Liver (tissue), 3 donors: ENCODE results near the gene MYH11.

Experiments
- ATF3 ChIP-seq: IDR thresholded peaks from 2 replicates; pipeline ENCODE4 v1.6.1; 2016; ENCODE audit warnings: antibody characterized with exemption
- CTCF ChIP-seq: fragments of 150-350 bp; IDR thresholded peaks from 2 replicates; pipeline ENCODE4 v1.5.1; 2017; ENCODE audit warnings: improper control_type of control experiment, low read depth, low read length; ENCODE audit not compliant: missing input control
- FOXA1 ChIP-seq: IDR thresholded peaks from 2 replicates; pipeline ENCODE4 v1.6.1; 2016; ENCODE audit warnings: antibody characterized with exemption
- GABPA ChIP-seq, 2 donors: IDR thresholded peaks in 1 of 2; conservative IDR thresholded peaks in 1 of 2; 2 replicates each; pipeline ENCODE4 v1.6.1; 2016; ENCODE audit warnings: antibody characterized with exemption in 2 of 2, mild to moderate bottlenecking in 1 of 2, moderate library complexity in 1 of 2
- HNF4G ChIP-seq: IDR thresholded peaks from 2 replicates; pipeline ENCODE4 v1.6.1; 2016; ENCODE audit warnings: antibody characterized with exemption
- JUND ChIP-seq, 2 donors: IDR thresholded peaks; 2 replicates each; pipeline ENCODE4 v1.6.1; 2016; ENCODE audit warnings: antibody characterized with exemption in 2 of 2
- MAX ChIP-seq: IDR thresholded peaks from 2 replicates; pipeline ENCODE4 v1.6.1; 2016; ENCODE audit warnings: antibody characterized with exemption
- RAD21 ChIP-seq, 2 donors: IDR thresholded peaks; 2 replicates each; pipeline ENCODE4 v1.6.1; 2016; ENCODE audit warnings: antibody characterized with exemption in 2 of 2, mild to moderate bottlenecking in 2 of 2
- REST ChIP-seq: IDR thresholded peaks from 2 replicates; pipeline ENCODE4 v1.6.1; 2016; ENCODE audit warnings: antibody characterized with exemption, mild to moderate bottlenecking
- SP1 ChIP-seq: IDR thresholded peaks from 2 replicates; pipeline ENCODE4 v1.6.1; 2018; ENCODE audit warnings: antibody characterized with exemption, mild to moderate bottlenecking
- TAF1 ChIP-seq: conservative IDR thresholded peaks from 2 replicates; pipeline ENCODE4 v1.6.1; 2016; ENCODE audit warnings: antibody characterized with exemption, mild to moderate bottlenecking
- YY1 ChIP-seq: IDR thresholded peaks from 2 replicates; pipeline ENCODE4 v1.6.1; 2016; ENCODE audit warnings: antibody characterized with exemption, mild to moderate bottlenecking
- ZBTB33 ChIP-seq: IDR thresholded peaks from 2 replicates; pipeline ENCODE4 v1.6.1; 2016; ENCODE audit warnings: antibody characterized with exemption
- donor health status: healthy.
- donor health status: healthy.

- no peak for TF ChIP-seq CTCF
- no peak for TF ChIP-seq ATF3
- no peak for TF ChIP-seq TAF1
- TF ChIP-seq RAD21 (IDR thresholded peaks at IDR 0.05), result no peak
- TF ChIP-seq MAX, result no peak
- TF ChIP-seq ZBTB33, result no peak
- TF ChIP-seq HNF4G, result no peak
- no peak for TF ChIP-seq REST
- TF ChIP-seq JUND (IDR thresholded peaks at IDR 0.05), result no peak
- no peak for TF ChIP-seq GABPA (IDR thresholded peaks at IDR 0.05 in 1 of 2, conservative IDR thresholded peaks at IDR 0.05 in 1 of 2)
- TF ChIP-seq SP1, result no peak
- no peak for TF ChIP-seq FOXA1
- no peak for TF ChIP-seq YY1
Observed at GRCh38 chr16:15715221-15715620, 141.6 kb downstream of the MYH11 start.
